Epithelial cell of prostate (primary cell): Measurements from ENCODE around the gene POLR3GL.

Experiments
- DNase-seq: peaks from one replicate; pipeline ENCODE4 v3.0.0-alpha.2; 2011; ENCODE audit warnings: low read depth, low spot score
- H3K27ac ChIP-seq: fragments of 450-650 bp; 2 replicates; pipeline ENCODE4 v1.5.1; 2017; ENCODE audit warnings: mild to moderate bottlenecking

POLR3GL gene

DNA sequence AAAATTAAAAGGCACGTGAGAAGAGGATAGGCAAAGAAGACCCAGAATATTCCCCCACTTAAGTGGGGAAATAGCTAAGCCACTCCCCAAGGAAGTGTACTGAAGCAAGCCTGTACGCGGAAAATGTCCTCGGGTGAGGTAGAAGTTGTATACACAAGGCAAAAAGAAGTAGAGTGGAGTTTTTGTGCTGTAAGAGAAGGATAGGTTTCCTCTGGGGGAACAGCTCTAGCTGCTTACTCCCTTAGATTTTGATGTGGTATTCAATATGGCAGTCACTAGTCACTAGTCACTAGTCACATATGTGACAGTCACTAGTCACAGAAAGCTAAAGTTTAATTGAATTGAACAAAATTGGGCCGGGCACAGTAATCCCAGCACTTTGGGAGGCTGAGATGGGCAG is 24.3 kb downstream of the POLR3GL start:
- H3K27ac ChIP-seq = peak overlapping the region; percentile 23
- DNase-seq = no peak

DNA sequence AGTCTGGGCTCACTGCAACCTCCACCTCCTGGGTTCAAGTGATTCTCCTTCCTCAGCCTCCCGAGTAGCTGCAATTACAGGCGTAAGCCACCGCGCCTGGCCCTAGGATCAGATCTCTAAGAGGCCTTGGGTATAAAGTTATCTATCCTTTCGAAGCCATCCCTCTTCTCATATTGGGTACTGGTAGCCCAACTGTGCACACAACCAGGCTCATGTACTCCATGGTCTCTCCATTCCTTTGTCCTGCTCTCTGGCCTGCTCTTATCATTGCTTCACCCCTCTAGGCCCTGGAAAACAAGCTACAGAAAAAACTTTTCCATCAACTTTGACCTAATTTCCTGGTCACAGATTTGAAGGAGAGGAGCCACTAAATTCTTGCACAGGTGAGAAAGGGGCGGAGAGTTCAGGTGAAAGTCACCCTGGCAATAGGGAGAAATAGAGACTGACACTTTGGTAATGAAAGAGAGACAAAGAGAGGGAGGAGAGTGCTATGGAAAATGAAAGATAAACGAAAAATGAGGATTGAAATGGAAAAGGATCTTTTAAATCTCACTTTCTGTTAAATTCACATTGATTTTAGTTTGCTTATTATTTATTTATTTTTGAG is 25.9 kb downstream of the POLR3GL start:
- DNase-seq = no peak
- H3K27ac ChIP-seq = peak overlapping the region; percentile 86

DNA sequence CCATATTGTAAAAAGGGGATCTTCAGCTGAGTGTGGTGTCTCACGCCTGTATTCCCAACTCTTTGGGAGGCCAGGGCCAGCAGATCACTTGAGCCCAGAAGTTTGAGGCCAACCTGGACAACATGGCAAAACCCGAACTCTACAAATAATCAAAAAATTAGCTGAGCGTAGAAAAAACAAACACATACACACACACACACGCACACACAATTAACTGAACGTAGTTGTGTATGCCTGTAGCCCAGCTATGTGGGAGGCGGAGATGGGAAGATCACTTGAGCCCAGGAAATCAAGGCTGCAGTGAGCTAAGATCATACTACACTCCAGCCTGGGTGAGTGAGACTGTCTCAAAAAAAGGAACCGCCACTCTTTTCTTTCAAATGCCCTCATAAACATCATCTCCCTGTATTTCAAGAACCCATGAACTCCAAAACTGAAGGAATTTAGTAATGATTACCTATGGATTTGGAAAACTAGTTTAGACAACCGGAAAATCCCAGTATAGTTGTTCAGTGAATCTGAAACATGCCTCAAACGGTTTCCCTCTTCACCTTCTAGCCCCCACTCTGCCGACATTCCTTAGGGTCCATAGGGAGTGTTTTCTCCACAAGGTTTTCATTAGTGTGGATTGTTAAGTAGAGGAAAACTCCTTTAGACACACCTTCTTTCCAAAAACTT is 27.4 kb downstream of the POLR3GL start:
- DNase-seq = no peak

DNA sequence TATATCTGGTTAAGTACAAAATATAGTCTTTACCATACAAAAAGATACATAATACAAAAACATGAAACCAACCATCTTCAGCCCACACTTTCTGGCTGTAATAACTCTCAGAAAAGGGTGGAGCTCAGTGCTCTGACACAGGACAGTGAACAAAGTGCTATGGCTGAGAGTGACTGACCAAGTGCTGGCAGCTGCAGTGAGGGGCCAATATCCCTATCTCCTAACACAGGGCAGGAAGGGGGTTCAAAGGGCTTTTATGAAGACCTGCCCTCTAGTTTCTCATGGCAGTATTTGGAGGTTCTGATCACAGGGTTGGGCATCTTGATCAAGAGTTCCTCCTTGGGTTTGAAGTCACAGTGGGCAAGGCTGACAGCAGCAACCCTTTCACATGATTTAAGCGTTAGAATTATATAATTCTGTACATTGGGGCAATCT is 28.0 kb downstream of the POLR3GL start:
- peak overlapping the region; percentile 86 for H3K27ac ChIP-seq
- DNase-seq = no peak

More for the DNA sequence above, 27.4 kb downstream of the POLR3GL start:
- peak overlapping the region; percentile 86 for H3K27ac ChIP-seq

DNA sequence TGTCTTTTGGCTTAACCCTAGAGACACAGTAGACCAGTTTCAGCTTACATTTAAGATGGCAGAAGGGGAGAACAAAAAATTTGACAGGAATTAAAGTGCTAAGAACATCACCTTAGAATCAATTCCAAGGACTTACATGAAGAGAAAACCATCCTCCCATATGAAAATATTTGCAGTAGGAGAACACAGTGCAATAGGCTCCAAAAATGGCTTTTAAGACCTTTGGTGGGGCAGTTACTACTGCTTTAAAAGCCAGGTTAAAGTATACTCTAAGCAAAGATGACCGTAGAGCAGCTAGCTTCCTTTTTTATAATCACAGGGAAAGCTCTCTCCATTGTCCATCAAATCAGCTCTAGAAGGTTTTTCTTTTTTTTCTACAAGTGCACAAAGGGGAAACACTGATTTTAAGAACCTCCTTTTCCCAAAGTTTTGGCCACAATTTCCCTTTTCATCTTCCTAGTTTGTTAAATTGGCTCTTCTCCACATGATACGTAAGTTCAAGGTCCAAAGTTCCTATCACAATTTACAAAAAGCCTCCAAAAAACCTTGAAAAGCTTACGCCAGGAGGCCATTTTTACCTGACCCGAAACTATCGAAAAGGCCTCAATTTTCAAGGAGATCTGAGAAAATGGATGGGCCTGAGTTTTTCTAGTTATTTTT is 28.6 kb downstream of the POLR3GL start:
- H3K27ac ChIP-seq = peak overlapping the region; percentile 86

DNA sequence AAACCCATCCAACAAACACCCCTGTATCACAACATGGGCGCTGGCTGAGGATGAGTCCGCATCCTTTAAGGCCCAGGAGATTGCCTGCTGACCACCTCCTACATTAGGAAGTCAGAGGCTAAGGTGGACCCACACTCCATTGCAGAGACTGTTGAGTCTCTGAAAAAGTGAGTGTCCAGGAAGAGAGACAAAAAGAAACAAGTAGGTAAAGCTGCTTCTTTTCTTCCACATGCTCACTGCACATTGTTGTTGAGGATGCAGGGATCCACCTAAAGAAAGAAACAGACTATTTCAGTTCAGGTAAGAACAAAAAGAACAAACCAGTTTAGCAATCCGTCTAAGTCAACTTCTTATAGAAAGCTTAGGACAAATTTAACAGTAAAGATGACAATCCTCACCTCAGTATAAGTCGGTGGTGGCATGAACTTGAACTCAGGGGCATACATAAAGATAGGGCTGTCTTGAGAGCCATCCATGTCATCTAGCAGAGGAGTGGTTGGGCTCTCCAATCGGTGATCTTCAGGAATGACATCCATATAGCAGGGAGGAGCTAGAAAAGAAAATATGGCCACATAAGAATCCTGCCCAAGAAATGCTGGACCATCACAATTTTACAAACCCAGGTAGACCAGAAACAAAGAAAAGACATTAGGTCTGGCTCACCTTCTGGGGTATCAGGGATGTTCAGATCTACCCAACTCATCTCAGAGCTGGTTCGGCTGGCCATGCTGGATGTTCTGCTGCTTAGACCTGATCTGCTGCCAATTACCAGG is 29.3 kb downstream of the POLR3GL start:
- peak overlapping the region; percentile 86 for H3K27ac ChIP-seq
- DNase-seq = no peak

More for the DNA sequence above, 28.6 kb downstream of the POLR3GL start:
- no peak for DNase-seq

- DNase-seq = no peak
- H3K27ac ChIP-seq = peak overlapping the region; percentile 86
Measured at GRCh38 chr1:145994391-145995120, 30.1 kb downstream of the POLR3GL start.

- peak overlapping the region; percentile 86 for H3K27ac ChIP-seq
- DNase-seq = no peak
Measured at GRCh38 chr1:145995148-145995881, 30.8 kb downstream of the POLR3GL start.

- no peak for DNase-seq
- peak overlapping the region; percentile 86 for H3K27ac ChIP-seq
Measured at GRCh38 chr1:145995964-145996432, 31.5 kb downstream of the POLR3GL start.

GRCh38 chr1:145996433-145997015 is 32.0 kb downstream of the POLR3GL start, which contains the start of gene TXNIP:
Gene TXNIP (minus strand): TSS chr1:145996579. CDS start chr1:145996266, 313 bp downstream.
- peak; percentile 82 for DNase-seq

GRCh38 chr1:145997016-145997717 is 32.7 kb downstream of the POLR3GL start:
- no peak for DNase-seq
- peak overlapping the region; percentile 86 for H3K27ac ChIP-seq

More at GRCh38 chr1:145996433-145997015, 32.0 kb downstream of the POLR3GL start, which contains the start of gene TXNIP:
- peak within 1 kb of the TSS; percentile 86 for H3K27ac ChIP-seq

GRCh38 chr1:145997718-145998023 is 33.2 kb downstream of the POLR3GL start:
- DNase-seq = no peak
- H3K27ac ChIP-seq = peak overlapping the region; percentile 86

- H3K27ac ChIP-seq = peak overlapping the region; percentile 86
- no peak for DNase-seq
Measured at GRCh38 chr1:145999321-146000024, 35.0 kb downstream of the POLR3GL start.

DNA sequence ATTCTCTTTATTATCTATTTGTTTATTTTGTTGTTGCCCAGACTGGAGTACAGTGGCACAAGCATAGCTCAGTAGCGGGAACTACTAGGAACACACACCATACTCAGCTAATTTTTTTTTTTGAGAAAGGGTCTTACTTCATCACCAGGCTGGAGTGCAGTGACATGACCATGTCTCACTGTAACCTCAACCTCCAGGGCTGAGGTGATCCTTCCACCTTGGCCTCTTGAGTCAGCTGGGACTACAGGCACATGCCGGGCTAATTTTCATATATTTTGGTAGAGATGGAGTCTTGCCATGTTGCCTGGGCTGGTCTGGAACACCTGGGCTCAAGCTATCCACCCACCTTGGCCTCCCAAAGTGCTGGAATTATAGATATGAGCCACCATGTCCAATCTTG is 37.2 kb downstream of the POLR3GL start:
- no peak for DNase-seq
- H3K27ac ChIP-seq = no peak overlapping the region

DNA sequence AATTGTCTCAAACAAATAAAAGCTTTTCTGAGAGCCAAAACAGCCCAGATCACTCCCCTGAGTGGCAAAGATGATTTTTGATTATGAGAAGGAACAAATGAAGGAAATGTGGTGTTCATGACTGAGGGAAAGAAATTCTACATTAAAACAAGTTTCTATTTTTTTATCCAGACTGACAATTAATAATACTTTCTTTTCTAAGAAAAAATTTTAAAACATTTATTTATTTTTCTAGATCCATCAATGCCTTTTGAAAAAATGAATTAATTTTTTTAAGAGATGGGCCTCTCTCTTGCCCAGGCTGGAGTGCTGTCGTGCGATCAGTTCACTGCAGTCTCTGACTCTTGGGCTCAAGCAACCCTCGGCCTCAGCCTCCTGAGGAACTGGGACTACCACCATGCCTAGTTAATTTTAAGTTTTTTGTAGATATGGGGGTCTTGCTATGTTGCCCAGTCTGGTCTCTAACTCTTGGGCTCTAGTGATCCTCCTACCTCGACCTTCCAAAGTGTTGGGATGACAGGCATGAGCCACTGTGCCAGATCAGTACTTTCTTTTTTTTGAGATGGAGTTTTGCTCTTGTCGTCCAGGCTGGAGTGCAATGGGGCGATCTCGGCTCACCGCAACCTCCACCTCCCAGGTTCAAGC is 43.1 kb downstream of the POLR3GL start:
- H3K27ac ChIP-seq = no peak overlapping the region
- no peak for DNase-seq

- no peak for DNase-seq
- no peak overlapping the region for H3K27ac ChIP-seq
Measured at GRCh38 chr1:146010126-146010738, 45.7 kb downstream of the POLR3GL start.
